ENCODE results near the gene MID2.
"Not testable (repeated sequence)": the region's sequence is repeated elsewhere in the genome, so short reads cannot be mapped to it uniquely, and the experiment has no call there.

Gene MID2

GRCh38 chrX:107825698-107826237 is at the start of gene MID2:
TSS of gene MID2 (plus strand) at chrX:107825866. CDS start at chrX:107826427, 561 bp downstream.
- no peak for FAIRE-seq

GRCh38 chrX:107776649-107777535 is 48.8 kb upstream of the MID2 start:
- FAIRE-seq = peak; percentile 69

GRCh38 chrX:107777536-107777832 is 48.2 kb upstream of the MID2 start, which contains the start of gene NCBP2L:
TSS of gene NCBP2L (plus strand) at chrX:107777733. CDS start at chrX:107794221, 16,488 bp downstream.
- FAIRE-seq = no peak

GRCh38 chrX:107780525-107780924 is 45.1 kb upstream of the MID2 start:
- no peak for FAIRE-seq

GRCh38 chrX:107787827-107788226 is 37.8 kb upstream of the MID2 start:
- no peak for FAIRE-seq

GRCh38 chrX:107804427-107804826 is 21.2 kb upstream of the MID2 start:
- FAIRE-seq = no peak

GRCh38 chrX:107805179-107805578 is 20.5 kb upstream of the MID2 start:
- FAIRE-seq = no peak

GRCh38 chrX:107810053-107810452 is 15.6 kb upstream of the MID2 start:
- FAIRE-seq = not testable (repeated sequence)

- FAIRE-seq = no peak
These were observed 6.7 kb upstream of the MID2 start for GRCh38 chrX:107818900-107819521.

GRCh38 chrX:107823042-107823441 is 2.6 kb upstream of the MID2 start:
- FAIRE-seq = no peak

- no peak for FAIRE-seq
These were observed 2.2 kb upstream of the MID2 start for GRCh38 chrX:107823456-107823855.

- FAIRE-seq = no peak
These were observed 768 bp downstream of the MID2 start for GRCh38 chrX:107826238-107827029.

GRCh38 chrX:107827030-107827831 is 1.6 kb downstream of the MID2 start:
- no peak for FAIRE-seq

- FAIRE-seq = no peak
These were observed 2.2 kb downstream of the MID2 start for GRCh38 chrX:107827852-107828251.

GRCh38 chrX:107829878-107830277 is 4.2 kb downstream of the MID2 start:
- FAIRE-seq = no peak

- FAIRE-seq = no peak
These were observed 5.5 kb downstream of the MID2 start for GRCh38 chrX:107831071-107831730.

GRCh38 chrX:107834275-107835201 is 8.9 kb downstream of the MID2 start:
- no peak for FAIRE-seq

- FAIRE-seq = no peak
These were observed 11.3 kb downstream of the MID2 start for GRCh38 chrX:107836958-107837357.

GRCh38 chrX:107840971-107841370 is 15.3 kb downstream of the MID2 start:
- FAIRE-seq = no peak

- FAIRE-seq = no peak
These were observed 17.2 kb downstream of the MID2 start for GRCh38 chrX:107842715-107843400.
